MM.1S (cell line): ENCODE results near the gene LPAR5.
"Not testable (repeated sequence)": the region's sequence is repeated elsewhere in the genome, so short reads cannot be mapped to it uniquely, and the experiment has no call there.

ENCODE experiments used
- DNase-seq: peaks from one replicate; pipeline ENCODE4 v3.0.0-alpha.2; 2015
- H2AFZ ChIP-seq: fragments of 300-600 bp; sonication (generic); 2 replicates; pipeline ENCODE4 v1.6.0; 2016; ENCODE audit warnings: antibody characterized with exemption, low read length
- H3F3A ChIP-seq: fragments of 300-600 bp; sonication (generic); 2 replicates; pipeline ENCODE4 v1.6.1; 2016; ENCODE audit warnings: mild to moderate bottlenecking, antibody characterized with exemption, low read length, moderate library complexity, mixed read lengths; ENCODE audit not compliant: insufficient read depth
- H3K27ac ChIP-seq: fragments of 300-600 bp; sonication (generic); 2 replicates; pipeline ENCODE4 v1.5.1; 2016; ENCODE audit warnings: mild to moderate bottlenecking, low read length
- H3K27me3 ChIP-seq: fragments of 300-600 bp; sonication (generic); replicated peaks from 2 replicates; pipeline ENCODE4 v1.6.0; 2016; ENCODE audit warnings: low read length; ENCODE audit not compliant: insufficient read depth
- H3K36me3 ChIP-seq: fragments of 300-600 bp; sonication (generic); replicated peaks from 2 replicates; pipeline ENCODE4 v1.6.1; 2016; ENCODE audit warnings: mild to moderate bottlenecking, low read length, mixed read lengths; ENCODE audit not compliant: insufficient read depth
- H3K4me1 ChIP-seq: fragments of 300-600 bp; sonication (generic); 2 replicates; pipeline ENCODE4 v1.6.1; 2016; ENCODE audit warnings: low read length, mixed read lengths
- H3K4me2 ChIP-seq: fragments of 300-600 bp; sonication (generic); 2 replicates; pipeline ENCODE4 v1.6.0; 2016; ENCODE audit warnings: low read depth, low read length
- H3K4me3 ChIP-seq: fragments of 300-600 bp; sonication (generic); 2 replicates; pipeline ENCODE4 v1.5.1; 2016; ENCODE audit warnings: low read length, mixed read lengths
- H3K79me2 ChIP-seq: fragments of 300-600 bp; sonication (generic); 2 replicates; pipeline ENCODE4 v1.6.1; 2016; ENCODE audit warnings: mixed run types, low read length, mixed read lengths
- H3K9ac ChIP-seq: fragments of 300-600 bp; sonication (generic); 2 replicates; pipeline ENCODE4 v1.6.1; 2016; ENCODE audit warnings: low read length, mixed read lengths
- H3K9me2 ChIP-seq: fragments of 300-600 bp; sonication (generic); replicated peaks from 2 replicates; pipeline ENCODE4 v1.6.1; 2016; ENCODE audit warnings: mild to moderate bottlenecking, low read length, mixed read lengths; ENCODE audit not compliant: insufficient read depth
- H3K9me3 ChIP-seq: fragments of 300-600 bp; sonication (generic); replicated peaks from 2 replicates; pipeline ENCODE4 v1.6.1; 2016; ENCODE audit warnings: mild to moderate bottlenecking, low read length, mixed read lengths; ENCODE audit not compliant: insufficient read depth
- H4K20me1 ChIP-seq: fragments of 300-600 bp; sonication (generic); 2 replicates; pipeline ENCODE4 v1.6.1; 2016; ENCODE audit warnings: mild to moderate bottlenecking, low read length, moderate library complexity, mixed read lengths; ENCODE audit not compliant: insufficient read depth
- CTCF ChIP-seq: fragments of 300-600 bp; sonication (generic); IDR thresholded peaks from 2 replicates; pipeline ENCODE4 v1.5.1; 2016; ENCODE audit warnings: antibody characterized with exemption, low read length, mixed read lengths
- EZH2 ChIP-seq: fragments of 300-600 bp; sonication (generic); optimal IDR thresholded peaks from 2 replicates; pipeline ENCODE3; 2017; ENCODE audit warnings: low read depth, mild to moderate bottlenecking, antibody characterized with exemption, low read length, mixed read lengths
- EZH2phosphoT487 ChIP-seq: fragments of 300-600 bp; sonication (generic); IDR thresholded peaks from 2 replicates; pipeline ENCODE4 v1.6.1; 2018; ENCODE audit warnings: antibody characterized with exemption, low read length

LPAR5 gene

GRCh38 chr12:6604259-6605029 lies 31.3 kb downstream of the LPAR5 start:
- Histone ChIP-seq H3K9me3 (no peaks in the 10 kb centered on the region), H3K27me3 (no peaks in the 10 kb centered on the region), H4K20me1 (no peaks in the 10 kb centered on the region), H3K27ac (peak overlapping the region; percentile 43; the same call in 1 of the 2 replicates), H3K4me3 (peak overlapping the region; percentile 77), H3K4me1 (peaks cover 32% of the 10 kb centered on the region), H3K79me2 (peaks cover 71% of the 10 kb centered on the region), H3F3A (peaks cover 31% of the 10 kb centered on the region), H2AFZ (no peak overlapping the region), H3K9ac (peak overlapping the region; percentile 75; the same call in 1 of the 2 replicates), H3K4me2 (peak overlapping the region; percentile 75), H3K36me3 (peaks cover 26% of the 10 kb centered on the region), H3K9me2 (no peaks in the 10 kb centered on the region)
- TF ChIP-seq EZH2: no peak
- TF ChIP-seq CTCF: no peak
- no peak for TF ChIP-seq EZH2phosphoT487
- no peak for DNase-seq

DNA sequence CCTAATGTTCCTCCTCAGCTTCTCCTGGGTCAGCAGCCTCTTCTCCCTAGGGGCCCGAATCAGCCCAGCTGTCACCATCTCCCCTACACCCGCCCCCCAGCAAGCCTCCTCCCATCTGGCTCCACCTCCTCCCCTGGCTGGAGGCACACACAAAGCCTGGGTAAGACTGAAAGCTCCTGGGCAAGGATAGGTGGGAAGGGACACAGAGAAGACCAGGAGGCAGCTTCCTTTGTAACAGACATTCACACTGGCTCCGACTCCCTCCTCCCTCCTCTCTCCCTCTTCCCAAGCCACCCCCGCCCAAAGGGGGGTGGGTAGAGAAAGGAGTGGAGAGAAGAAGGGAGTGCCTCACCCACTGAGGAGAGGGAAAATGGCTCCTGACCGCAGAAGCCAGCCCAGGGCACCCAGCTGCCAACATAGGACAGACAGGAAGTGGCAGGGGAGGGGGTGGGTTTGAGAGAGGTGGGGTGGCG lies 32.6 kb downstream of the LPAR5 start:
- no peaks in the 10 kb centered on the region for H3K27me3 ChIP-seq
- H3K79me2 ChIP-seq: peaks cover 81% of the 10 kb centered on the region
- peak overlapping the region; percentile 75 for H3K4me2 ChIP-seq
- peak overlapping the region; percentile 19; the same call in 1 of the 2 replicates for H3K9ac ChIP-seq
- TF ChIP-seq EZH2: no peak
- TF ChIP-seq EZH2phosphoT487: no peak
- no peak for TF ChIP-seq CTCF
- H4K20me1 ChIP-seq: no peaks in the 10 kb centered on the region
- H3K27ac ChIP-seq: peak overlapping the region; percentile 40; the same call in 1 of the 2 replicates
- no peaks in the 10 kb centered on the region for H3K9me3 ChIP-seq
- no peaks in the 10 kb centered on the region for H3K9me2 ChIP-seq
- no peak overlapping the region for H2AFZ ChIP-seq
- peaks cover 27% of the 10 kb centered on the region for H3K36me3 ChIP-seq
- peaks cover 20% of the 10 kb centered on the region for H3F3A ChIP-seq
- peak overlapping the region; percentile 36 for H3K4me3 ChIP-seq
- H3K4me1 ChIP-seq: peaks cover 31% of the 10 kb centered on the region
- DNase-seq: peak; percentile 30

DNA sequence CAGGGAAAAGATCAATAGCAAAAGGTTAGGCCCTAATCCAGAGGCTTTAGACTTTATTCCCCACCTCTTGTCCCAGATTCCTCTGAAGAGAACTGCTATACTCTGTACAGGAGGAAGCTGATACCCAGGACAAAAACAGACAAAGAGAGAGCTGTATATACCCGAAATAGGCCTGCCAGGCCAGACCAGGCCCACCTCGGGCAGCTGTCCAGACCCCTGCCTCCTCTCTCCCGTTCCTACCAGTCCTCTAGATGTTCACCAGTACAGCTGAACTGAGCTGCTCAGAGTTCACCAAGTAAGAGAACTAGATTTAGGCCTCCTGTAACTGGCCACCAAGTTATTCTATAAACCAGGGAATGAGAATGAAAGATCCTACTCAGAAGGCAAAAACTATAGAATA lies 33.2 kb downstream of the LPAR5 start:
- Histone ChIP-seq H3K4me1 (peaks cover 25% of the 10 kb centered on the region), H3K36me3 (peaks cover 32% of the 10 kb centered on the region), H3K4me3 (no peak overlapping the region), H3K9ac (no peak overlapping the region; the same call in 1 of the 2 replicates), H3F3A (peaks cover 14% of the 10 kb centered on the region), H2AFZ (no peak overlapping the region), H3K79me2 (peaks cover 85% of the 10 kb centered on the region), H3K9me2 (no peaks in the 10 kb centered on the region), H3K4me2 (peak overlapping the region; percentile 75), H3K27ac (no peak overlapping the region), H3K27me3 (no peaks in the 10 kb centered on the region), H3K9me3 (no peaks in the 10 kb centered on the region), H4K20me1 (no peaks in the 10 kb centered on the region)
- DNase-seq: no peak
- TF ChIP-seq EZH2 (no peak), CTCF (no peak), EZH2phosphoT487 (no peak)

DNA sequence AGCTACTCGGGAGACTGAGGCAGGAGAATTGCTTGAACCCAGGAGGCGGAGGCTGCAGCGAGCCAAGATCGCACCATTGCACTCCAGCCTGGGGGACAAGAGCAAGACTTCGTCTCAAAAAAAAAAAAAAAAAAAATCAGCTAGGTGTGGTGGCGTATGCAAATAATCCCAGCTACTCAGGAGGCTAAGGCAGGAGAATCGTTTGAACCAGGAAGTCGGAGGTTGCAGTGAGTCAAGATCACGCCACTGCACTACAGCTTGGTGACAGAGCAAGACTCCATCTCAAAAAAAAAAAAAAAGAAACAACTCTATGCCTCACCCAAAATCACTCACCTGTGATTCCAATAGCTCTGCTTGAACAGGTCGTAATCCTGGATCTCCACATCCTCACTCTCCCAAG lies 40.1 kb downstream of the LPAR5 start:
- H3K9me2 ChIP-seq, H4K20me1 ChIP-seq, H3K4me3 ChIP-seq, H3K4me1 ChIP-seq, H3K27me3 ChIP-seq, H3K9ac ChIP-seq, H3K27ac ChIP-seq, DNase-seq, H3K4me2 ChIP-seq, H2AFZ ChIP-seq, H3K9me3 ChIP-seq, H3F3A ChIP-seq: not testable (repeated sequence)
- Histone ChIP-seq H3K36me3 (peaks cover 38% of the 10 kb centered on the region), H3K79me2 (peaks cover 54% of the 10 kb centered on the region)
